DOHH2 (cell line): ENCODE measurements around the gene GASK1A.

Experiments used
- EZH2phosphoT487 ChIP-seq: fragments of 200-600 bp; sonication (generic); IDR thresholded peaks from 2 replicates; pipeline ENCODE4 v1.6.1; 2017; ENCODE audit warnings: borderline replicate concordance, mild to moderate bottlenecking, antibody characterized with exemption, low read length, moderate library complexity, mixed read lengths
- TF ChIP-seq, protein P1 (sequence below): fragments of 200-600 bp; sonication (generic); IDR thresholded peaks from one replicate; pipeline ENCODE4 v1.5.1; 2014; ENCODE audit warnings: antibody characterized with exemption, mild to moderate bottlenecking, low read depth, low read length; ENCODE audit not compliant: poor library complexity, severe bottlenecking

DNA sequence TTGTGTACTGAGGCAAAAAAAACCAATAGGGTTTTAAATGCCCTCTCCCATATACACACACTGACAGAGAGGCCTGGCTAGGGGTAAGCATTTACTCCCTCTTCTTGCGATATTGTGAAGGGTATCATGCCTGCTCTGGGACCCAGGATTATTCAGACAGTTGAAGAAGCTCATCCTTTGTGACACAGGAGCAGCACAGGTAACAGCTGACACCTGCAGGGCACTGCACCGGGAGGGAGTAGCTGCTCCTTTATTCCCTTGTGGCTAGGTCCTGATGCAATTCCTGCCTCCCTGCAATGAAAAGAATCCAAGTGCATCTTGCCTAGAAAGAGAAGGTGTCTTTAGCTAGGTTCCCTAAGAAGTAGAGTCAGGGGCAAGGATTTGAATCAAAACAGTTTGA lies 103.3 kb downstream of the GASK1A start:
- TF ChIP-seq, protein P1, sequence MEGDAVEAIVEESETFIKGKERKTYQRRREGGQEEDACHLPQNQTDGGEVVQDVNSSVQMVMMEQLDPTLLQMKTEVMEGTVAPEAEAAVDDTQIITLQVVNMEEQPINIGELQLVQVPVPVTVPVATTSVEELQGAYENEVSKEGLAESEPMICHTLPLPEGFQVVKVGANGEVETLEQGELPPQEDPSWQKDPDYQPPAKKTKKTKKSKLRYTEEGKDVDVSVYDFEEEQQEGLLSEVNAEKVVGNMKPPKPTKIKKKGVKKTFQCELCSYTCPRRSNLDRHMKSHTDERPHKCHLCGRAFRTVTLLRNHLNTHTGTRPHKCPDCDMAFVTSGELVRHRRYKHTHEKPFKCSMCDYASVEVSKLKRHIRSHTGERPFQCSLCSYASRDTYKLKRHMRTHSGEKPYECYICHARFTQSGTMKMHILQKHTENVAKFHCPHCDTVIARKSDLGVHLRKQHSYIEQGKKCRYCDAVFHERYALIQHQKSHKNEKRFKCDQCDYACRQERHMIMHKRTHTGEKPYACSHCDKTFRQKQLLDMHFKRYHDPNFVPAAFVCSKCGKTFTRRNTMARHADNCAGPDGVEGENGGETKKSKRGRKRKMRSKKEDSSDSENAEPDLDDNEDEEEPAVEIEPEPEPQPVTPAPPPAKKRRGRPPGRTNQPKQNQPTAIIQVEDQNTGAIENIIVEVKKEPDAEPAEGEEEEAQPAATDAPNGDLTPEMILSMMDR: no peak
- no peak for TF ChIP-seq EZH2phosphoT487
